ENCODE data around the gene NCOR1. TPM values are rescaled to one million over a fixed set of nuclear protein-coding genes. Genes with fewer than 3 reads are reported as not detected.

Gene NCOR1
- polyA plus RNA-seq, 1 experiment, result 109 TPM

DNA sequence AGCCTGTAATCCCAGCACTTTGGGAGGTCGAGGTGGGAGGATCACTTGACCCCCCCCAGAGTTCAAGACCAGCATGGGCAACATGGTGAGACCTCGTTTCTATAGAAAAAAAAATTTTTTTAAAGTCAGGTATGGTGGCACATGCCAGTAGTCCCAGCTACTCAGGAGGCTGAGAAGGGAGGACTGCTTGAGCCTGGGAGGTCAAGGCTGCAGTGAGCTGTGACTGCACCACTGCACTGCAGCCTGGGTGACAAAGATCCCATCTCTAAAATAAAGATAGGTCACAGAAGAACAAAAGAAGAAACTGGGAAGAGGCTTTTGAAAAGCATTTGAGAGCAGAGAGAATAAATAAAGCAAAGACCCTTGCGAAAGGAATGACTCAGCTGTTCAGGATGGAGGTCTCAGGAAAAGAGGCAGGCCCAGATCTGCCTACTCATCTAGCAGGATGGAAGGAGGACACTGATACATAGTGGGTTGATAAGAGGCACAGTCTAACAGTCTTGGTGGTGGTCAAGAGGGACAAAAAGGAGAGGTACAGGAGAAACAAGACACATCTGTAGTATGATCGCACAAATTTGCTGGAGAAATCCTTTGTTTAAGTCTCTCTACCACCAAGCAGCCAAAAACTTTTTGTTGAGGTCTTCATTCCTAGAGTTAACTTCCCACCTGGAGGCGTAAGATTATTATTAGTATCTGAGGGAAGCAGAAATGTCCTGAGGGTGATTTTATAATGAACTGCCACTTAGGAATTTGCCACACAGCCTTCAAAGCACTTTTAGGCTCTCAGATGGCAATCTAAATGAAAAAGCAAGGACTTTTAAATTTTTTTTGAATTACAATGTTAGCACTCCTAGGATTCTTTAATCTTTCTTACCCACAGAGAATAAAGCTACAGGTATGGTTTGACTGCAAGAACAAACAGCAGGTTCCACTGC, 233.4 kb downstream of the NCOR1 start:
- no peak for DNase-seq (ENCODE audit: low read depth)
- CTCF ChIA-PET, result interaction anchor here (0.7 to 1.1 kb wide), 2 partner anchors 28 to 37 kb away, joined by 3 read pairs; partner anchors contain the start of gene ADORA2B
- Histone ChIP-seq H3K4me3 (ENCODE audit: low read depth, low read length) (no peak overlapping the region), H3K27me3 (ENCODE audit: control insufficient read depth, insufficient read depth, low read length) (no peaks in the 10 kb centered on the region), H3K36me3 (ENCODE audit: control insufficient read depth, insufficient read depth, low read length) (no peaks in the 10 kb centered on the region)
- TF ChIP-seq, protein P1, sequence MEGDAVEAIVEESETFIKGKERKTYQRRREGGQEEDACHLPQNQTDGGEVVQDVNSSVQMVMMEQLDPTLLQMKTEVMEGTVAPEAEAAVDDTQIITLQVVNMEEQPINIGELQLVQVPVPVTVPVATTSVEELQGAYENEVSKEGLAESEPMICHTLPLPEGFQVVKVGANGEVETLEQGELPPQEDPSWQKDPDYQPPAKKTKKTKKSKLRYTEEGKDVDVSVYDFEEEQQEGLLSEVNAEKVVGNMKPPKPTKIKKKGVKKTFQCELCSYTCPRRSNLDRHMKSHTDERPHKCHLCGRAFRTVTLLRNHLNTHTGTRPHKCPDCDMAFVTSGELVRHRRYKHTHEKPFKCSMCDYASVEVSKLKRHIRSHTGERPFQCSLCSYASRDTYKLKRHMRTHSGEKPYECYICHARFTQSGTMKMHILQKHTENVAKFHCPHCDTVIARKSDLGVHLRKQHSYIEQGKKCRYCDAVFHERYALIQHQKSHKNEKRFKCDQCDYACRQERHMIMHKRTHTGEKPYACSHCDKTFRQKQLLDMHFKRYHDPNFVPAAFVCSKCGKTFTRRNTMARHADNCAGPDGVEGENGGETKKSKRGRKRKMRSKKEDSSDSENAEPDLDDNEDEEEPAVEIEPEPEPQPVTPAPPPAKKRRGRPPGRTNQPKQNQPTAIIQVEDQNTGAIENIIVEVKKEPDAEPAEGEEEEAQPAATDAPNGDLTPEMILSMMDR (IDR thresholded peaks at IDR 0.05; ENCODE audit: insufficient read depth, low read depth, low read length), result no peak
- POLR2A ChIA-PET, result no interaction called here

DNA sequence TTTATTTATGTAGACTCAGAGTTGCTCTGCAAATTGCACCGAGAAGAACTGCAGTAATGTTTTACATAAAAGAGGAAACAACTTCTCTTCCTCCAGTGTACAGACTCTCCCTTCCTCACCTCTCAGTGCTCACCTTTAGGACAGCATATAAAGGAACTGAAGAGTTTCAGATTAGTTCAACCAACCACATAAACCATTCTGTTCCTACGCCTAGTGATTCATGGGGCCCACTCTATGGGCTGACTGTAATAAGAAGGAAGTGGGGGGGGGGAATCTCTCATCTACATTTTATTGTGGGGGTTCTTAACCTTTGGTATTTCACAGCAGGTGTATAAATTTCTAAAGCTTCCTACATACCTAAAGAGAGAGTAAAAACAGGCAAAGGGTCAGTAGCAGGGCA, 234.1 kb downstream of the NCOR1 start:
- no peaks in the 10 kb centered on the region for H3K27me3 ChIP-seq (ENCODE audit: control insufficient read depth, insufficient read depth, low read length)
- CTCF ChIA-PET, result no interaction called here
- H3K4me3 ChIP-seq (ENCODE audit: low read depth, low read length), result no peak overlapping the region
- H3K36me3 ChIP-seq (ENCODE audit: control insufficient read depth, insufficient read depth, low read length), result no peaks in the 10 kb centered on the region
- POLR2A ChIA-PET, result no interaction called here
- TF ChIP-seq, protein P1 (IDR thresholded peaks at IDR 0.05; ENCODE audit: insufficient read depth, low read depth, low read length), result no peak
- no peak for DNase-seq (ENCODE audit: low read depth)

Small RNAs within 50 kb of the gene (small RNA-seq; reads per million reads assigned to genes)
- gene RNU6-314P (ENCODE audit: insufficient read length, low read depth, low replicate concordance) (not detected), gene RNU6-862P (ENCODE audit: insufficient read length, low read depth, low replicate concordance) (not detected)

Other genes starting within 250 kb of the NCOR1 start
- gene ZSWIM7, start 215.8 kb downstream of the NCOR1 start, polyA plus RNA-seq (2011; rRNA removed), result 21.6 and 28.9 TPM in 2 replicates
- 2.8 and 3.7 TPM in 2 replicates for gene TTC19, start 215.7 kb downstream of the NCOR1 start, polyA plus RNA-seq (2011; rRNA removed)
- gene PIGL, start 1.7 kb upstream of the NCOR1 start, polyA plus RNA-seq (2011; rRNA removed), result 15.7 and 23.1 TPM in 2 replicates
- gene CENPV, start 137.9 kb upstream of the NCOR1 start, polyA plus RNA-seq (2011; rRNA removed), result 39.2 and 41.5 TPM in 2 replicates
- gene UBB, start 165.6 kb upstream of the NCOR1 start, polyA plus RNA-seq (2011; rRNA removed), result 3,195 and 3,417 TPM in 2 replicates
- 4.0 and 7.9 TPM in 2 replicates for gene TRPV2, start 200.0 kb upstream of the NCOR1 start, polyA plus RNA-seq (2011; rRNA removed)

Data from BJ (cell line).